Stomach (tissue), 9 donors: ENCODE results near the gene TADA3. TPM values are rescaled to one million over a fixed set of nuclear protein-coding genes. Genes with fewer than 3 reads are reported as not detected.

ENCODE experiments used
- DNase-seq, 2 donors: peaks; one replicate each; pipeline versions ENCODE4 v3.0.0 to v3.0.0-alpha.2; 2013 to 2019
- H3K27ac ChIP-seq, 5 donors: fragments of 200-600 bp in 4 of 5; sonication (generic) in 4 of 5; one replicate each; pipeline ENCODE4 v1.5.1; 2013 to 2019; ENCODE audit warnings: mild to moderate bottlenecking in 1 of 5, moderate library complexity in 1 of 5
- H3K27me3 ChIP-seq, 3 donors: fragments of 200-600 bp; sonication (generic); one replicate each; pipeline ENCODE4 v1.5.1; 2017 to 2019; ENCODE audit warnings: mixed run types in 1 of 3
- H3K36me3 ChIP-seq, 4 donors: fragments of 200-600 bp; sonication (generic); 1 replicate in 3 of 4; 2 replicates in 1 of 4; pipeline ENCODE4 v1.5.1; 2016 to 2019
- H3K4me1 ChIP-seq, 4 donors: fragments of 200-600 bp; sonication (generic); one replicate each; pipeline ENCODE4 v1.5.1; 2016 to 2019
- H3K4me3 ChIP-seq, 4 donors: fragments of 200-600 bp; sonication (generic) in 3 of 4; one replicate each; pipeline ENCODE4 v1.5.1; 2016 to 2019; ENCODE audit warnings: mild to moderate bottlenecking in 1 of 4
- H3K9me3 ChIP-seq, 4 donors: fragments of 200-600 bp; sonication (generic); one replicate each; pipeline ENCODE4 v1.5.1; 2016 to 2019
- EP300 ChIP-seq: sonication (generic); formaldehyde crosslinking; IDR thresholded peaks from one replicate; pipeline ENCODE4 v1.6.1; 2017; ENCODE audit warnings: antibody characterized with exemption
- POLR2A ChIP-seq, 4 donors: fragments of 450-650 bp; IDR thresholded peaks; one replicate each; pipeline ENCODE4 v1.6.1; 2016; ENCODE audit warnings: antibody characterized with exemption in 4 of 4, control low read depth in 2 of 4, mild to moderate bottlenecking in 1 of 4, moderate library complexity in 1 of 4
- POLR2AphosphoS5 ChIP-seq, 3 donors: sonication (generic); formaldehyde crosslinking; IDR thresholded peaks; one replicate each; pipeline ENCODE4 v1.6.1; 2016; ENCODE audit warnings: antibody characterized with exemption in 3 of 3
- WGBS, 5 donors: extraction: QIAGEN DNeasy Blood & Tissue Kit in 3 of 5; methylation state at CpG; one replicate each; pipeline versions ENCODE4 v1.1.5 to v1.1.7; 2013 to 2018; 5-methylcytosine and 5-hydroxymethylcytosine counted together
- intact Hi-C: fragments of 100-400 bp; cut with DNase I; formaldehyde crosslinking; loops from one replicate; pipeline ENCODE4 v1.15.1; 2023; ENCODE audit warnings: low total_unique reads
- polyA plus RNA-seq, 3 donors: library from polyadenylated mRNA; stranded (reverse); fragments of 200-250 nt; gene quantifications; one replicate each; pipeline ENCODE4 v1.2.3, GENCODE V29; 2013
- total RNA-seq, 5 donors: library from RNA; depleted of rRNA; stranded (reverse); fragments of >200 nt; gene quantifications; one replicate each; pipeline versions ENCODE4 v1.1.0 to v1.2.3, GENCODE V29; 2014 to 2016
- TF ChIP-seq, protein P1 (sequence below), 7 experiments: fragments of 450-650 bp in 4 of 7; fragments of 200-600 bp in 3 of 7; sonication (generic) in 3 of 7; IDR thresholded peaks; one replicate each; pipeline ENCODE4 v1.5.1; 2016 to 2019; ENCODE audit warnings: antibody characterized with exemption in 7 of 7, control low read depth in 2 of 7, mild to moderate bottlenecking in 1 of 7
- donor health status: healthy with polysubstance abuse.
- donor health status: Bipolar disorder and iron deficiency.
- donor health status: healthy.

Gene TADA3
- total and polyA plus RNA-seq, 8 donors, result 29.2 to 62.6 (median 40.8) TPM

GRCh38 chr3:9760779-9761505, 31.3 kb downstream of the TADA3 start:
- H3K27me3 ChIP-seq, result no peaks in the 10 kb centered on the region
- no peak overlapping the region for H3K27ac ChIP-seq
- no peaks in the 10 kb centered on the region for H3K9me3 ChIP-seq
- WGBS, 5 donors, result 91 to 97% (median 95%) methylated on average over 10 of the region's 10 CpGs
- no peak overlapping the region for H3K4me3 ChIP-seq
- no peaks in the 10 kb centered on the region for H3K4me1 ChIP-seq
- H3K36me3 ChIP-seq, result peaks cover 42 to 93% (median 80%) of the 10 kb centered on the region in 4 donors
- no peak for DNase-seq
- TF ChIP-seq EP300 (no peak), POLR2A (IDR thresholded peaks at IDR 0.05) (no peak), POLR2AphosphoS5 (IDR thresholded peaks at IDR 0.05) (no peak)
- TF ChIP-seq, protein P1, sequence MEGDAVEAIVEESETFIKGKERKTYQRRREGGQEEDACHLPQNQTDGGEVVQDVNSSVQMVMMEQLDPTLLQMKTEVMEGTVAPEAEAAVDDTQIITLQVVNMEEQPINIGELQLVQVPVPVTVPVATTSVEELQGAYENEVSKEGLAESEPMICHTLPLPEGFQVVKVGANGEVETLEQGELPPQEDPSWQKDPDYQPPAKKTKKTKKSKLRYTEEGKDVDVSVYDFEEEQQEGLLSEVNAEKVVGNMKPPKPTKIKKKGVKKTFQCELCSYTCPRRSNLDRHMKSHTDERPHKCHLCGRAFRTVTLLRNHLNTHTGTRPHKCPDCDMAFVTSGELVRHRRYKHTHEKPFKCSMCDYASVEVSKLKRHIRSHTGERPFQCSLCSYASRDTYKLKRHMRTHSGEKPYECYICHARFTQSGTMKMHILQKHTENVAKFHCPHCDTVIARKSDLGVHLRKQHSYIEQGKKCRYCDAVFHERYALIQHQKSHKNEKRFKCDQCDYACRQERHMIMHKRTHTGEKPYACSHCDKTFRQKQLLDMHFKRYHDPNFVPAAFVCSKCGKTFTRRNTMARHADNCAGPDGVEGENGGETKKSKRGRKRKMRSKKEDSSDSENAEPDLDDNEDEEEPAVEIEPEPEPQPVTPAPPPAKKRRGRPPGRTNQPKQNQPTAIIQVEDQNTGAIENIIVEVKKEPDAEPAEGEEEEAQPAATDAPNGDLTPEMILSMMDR (IDR thresholded peaks at IDR 0.05), result no peak
- intact Hi-C loops, result no loop called here

DNA sequence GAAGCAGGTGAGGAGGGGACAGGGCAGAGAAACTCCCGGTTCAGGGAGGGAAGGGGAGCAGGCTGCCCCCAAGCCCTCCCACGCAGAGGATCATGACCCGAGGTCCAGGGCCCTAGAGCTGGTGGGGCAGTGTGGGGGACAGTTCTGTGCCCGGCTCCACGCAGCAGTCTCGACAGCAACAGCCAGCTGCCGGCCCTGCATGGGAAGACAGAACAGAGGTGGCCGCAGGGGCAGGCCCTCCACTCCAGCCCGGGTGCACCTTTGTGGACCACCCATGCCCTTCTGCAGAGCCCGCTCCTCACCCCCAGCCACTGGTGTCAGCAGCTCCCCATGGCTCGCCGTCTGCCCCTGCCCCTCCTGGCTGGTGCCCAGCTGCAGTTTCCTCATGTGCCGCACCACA, 34.8 kb downstream of the TADA3 start:
- peaks cover 0 to 14% (median 9%) of the 10 kb centered on the region in 4 donors for H3K4me1 ChIP-seq
- H3K27ac ChIP-seq, result no peak overlapping the region
- H3K27me3 ChIP-seq, result no peaks in the 10 kb centered on the region
- TF ChIP-seq POLR2AphosphoS5 (IDR thresholded peaks at IDR 0.05), result no peak
- TF ChIP-seq EP300, result no peak
- no peak for TF ChIP-seq POLR2A (IDR thresholded peaks at IDR 0.05)
- TF ChIP-seq, protein P1 (IDR thresholded peaks at IDR 0.05), result no peak
- H3K9me3 ChIP-seq, result no peaks in the 10 kb centered on the region
- peaks cover 50 to 98% (median 94%) of the 10 kb centered on the region in 4 donors for H3K36me3 ChIP-seq
- no peak overlapping the region for H3K4me3 ChIP-seq
- WGBS, 5 donors, result 90 to 93% (median 91%) methylated on average over 13 of the region's 13 CpGs
- DNase-seq, result no peak
- intact Hi-C loops, result no loop called here

DNA sequence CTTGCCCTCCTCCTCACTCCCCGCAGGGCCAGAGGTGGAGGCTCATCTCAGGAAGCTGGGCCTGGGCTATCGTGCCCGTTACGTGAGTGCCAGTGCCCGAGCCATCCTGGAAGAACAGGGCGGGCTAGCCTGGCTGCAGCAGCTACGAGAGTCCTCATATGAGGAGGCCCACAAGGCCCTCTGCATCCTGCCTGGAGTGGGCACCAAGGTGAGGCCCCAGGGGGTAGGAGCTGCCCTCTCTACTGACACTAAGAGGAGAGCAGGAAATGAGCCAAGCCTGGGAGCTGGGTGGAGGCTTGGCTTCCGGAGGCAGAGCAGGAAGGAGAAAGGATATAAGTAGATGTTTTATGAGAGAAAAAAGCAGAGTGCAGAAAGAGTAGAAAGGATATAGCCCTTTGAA, 37.6 kb downstream of the TADA3 start:
- Histone ChIP-seq H3K36me3 (peaks cover 51 to 81% (median 77%) of the 10 kb centered on the region in 4 donors), H3K27ac (peak overlapping the region in 4 of 5 donors; percentile 2 to 50 (median 35)), H3K9me3 (no peaks in the 10 kb centered on the region), H3K27me3 (no peaks in the 10 kb centered on the region), H3K4me3 (no peak overlapping the region), H3K4me1 (peaks cover 12 to 35% (median 29%) of the 10 kb centered on the region in 4 donors)
- 50 to 79% (median 74%) methylated on average over 7 to 8 of the region's 8 CpGs for WGBS, 5 donors
- no peak for DNase-seq
- intact Hi-C loops, result no loop called here
- TF ChIP-seq, protein P1 (IDR thresholded peaks at IDR 0.05), result no peak
- TF ChIP-seq POLR2A (IDR thresholded peaks at IDR 0.05) (no peak), POLR2AphosphoS5 (IDR thresholded peaks at IDR 0.05) (no peak), EP300 (no peak)

DNA sequence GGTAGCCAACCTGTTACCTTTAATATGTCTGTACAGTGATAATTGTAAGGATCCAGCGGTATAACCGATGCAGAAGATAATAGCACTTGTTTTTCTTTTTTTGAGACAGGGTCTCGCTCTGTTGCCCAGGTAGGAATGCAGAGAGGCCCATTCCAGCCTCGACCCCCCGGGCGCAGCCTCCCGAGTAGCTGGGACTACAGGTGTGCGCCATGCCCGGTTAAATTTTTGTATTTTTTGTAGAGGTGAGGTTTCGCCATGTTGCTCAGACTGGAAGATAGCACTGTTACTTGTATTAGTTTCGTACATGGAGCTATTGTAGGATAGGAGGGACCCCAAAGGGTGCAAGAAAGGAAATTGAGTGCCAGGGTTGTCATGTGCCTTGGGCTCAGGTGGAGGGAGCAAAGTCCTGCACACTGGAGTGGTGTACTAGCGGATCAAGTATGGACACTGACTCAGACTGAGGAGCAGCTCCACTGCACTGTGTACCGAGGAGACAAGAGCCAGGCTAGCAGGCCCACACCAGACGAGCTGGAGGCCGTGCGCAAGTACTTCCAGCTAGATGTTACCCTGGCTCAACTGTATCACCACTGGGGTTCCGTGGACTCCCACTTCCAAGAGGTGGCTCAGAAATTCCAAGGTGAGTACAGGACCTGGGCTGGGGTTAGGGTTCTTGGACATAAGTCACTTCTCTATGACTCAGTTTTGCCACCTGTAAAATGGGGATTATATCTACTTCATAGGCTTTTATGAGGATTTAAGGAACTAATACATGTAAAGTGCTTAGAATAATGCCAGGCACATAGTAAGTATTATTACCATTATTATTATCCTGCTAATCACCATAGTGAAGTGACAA, 41.5 kb downstream of the TADA3 start:
- no peaks in the 10 kb centered on the region for H3K27me3 ChIP-seq
- intact Hi-C loops, result no loop called here
- peaks cover 18 to 48% (median 36%) of the 10 kb centered on the region in 4 donors for H3K4me1 ChIP-seq
- H3K9me3 ChIP-seq, result no peaks in the 10 kb centered on the region
- peak overlapping the region; percentile 64 to 81 (median 70) for H3K4me3 ChIP-seq
- 29 to 34% (median 31%) methylated on average over 16 to 17 of the region's 17 CpGs for WGBS, 5 donors
- peaks cover 31 to 71% (median 67%) of the 10 kb centered on the region in 4 donors for H3K36me3 ChIP-seq
- peak in 1 of 2 donors; percentile 42 for DNase-seq
- peak overlapping the region; percentile 68 to 92 (median 89) for H3K27ac ChIP-seq
- TF ChIP-seq, protein P1 (IDR thresholded peaks at IDR 0.05), result no peak
- TF ChIP-seq EP300 (no peak), POLR2AphosphoS5 (IDR thresholded peaks at IDR 0.05) (no peak), POLR2A (IDR thresholded peaks at IDR 0.05) (no peak)
